ENCODE results near the gene SYT12. TPM values are rescaled to one million over a fixed set of nuclear protein-coding genes. Genes with fewer than 3 reads are reported as not detected.

The SYT12 gene
- polyA plus RNA-seq, 1 donor = 0.06 TPM

- H3K9me3 ChIP-seq (ENCODE audit: control insufficient read depth, low read depth, low read length) = no peaks in the 10 kb centered on the region
- peak within 1 kb of the TSS; percentile 60 for H3K4me3 ChIP-seq (ENCODE audit: low read length)
- DNase-seq = peak in 1 of 2 donors; percentile 85
- peak within 1 kb of the TSS; percentile 96 for H3K27ac ChIP-seq (ENCODE audit: low read length)
- WGBS (ENCODE audit: insufficient coverage, low lambda C conversion rate) = no CpG with 5 or more reads among the region's 72 CpGs
- no peaks in the 10 kb centered on the region for H3K36me3 ChIP-seq (ENCODE audit: control insufficient read depth, insufficient read depth, low read length)
- no peaks in the 10 kb centered on the region for H3K27me3 ChIP-seq (ENCODE audit: control insufficient read depth, insufficient read depth, low read length)
- peaks cover 33% of the 10 kb centered on the region for H3K4me1 ChIP-seq (ENCODE audit: control insufficient read depth, insufficient read depth, low read length)
Measured at GRCh38 chr11:67056267-67057204, 33.6 kb downstream of the SYT12 start, which contains the start of gene RHOD. Gene RHOD (plus strand): TSS chr11:67056847. CDS start chr11:67056903, 56 bp downstream.

GRCh38 chr11:67057205-67057672 lies 34.3 kb downstream of the SYT12 start:
- Histone ChIP-seq H3K9me3 (ENCODE audit: control insufficient read depth, low read depth, low read length) (no peaks in the 10 kb centered on the region), H3K27me3 (ENCODE audit: control insufficient read depth, insufficient read depth, low read length) (no peaks in the 10 kb centered on the region), H3K27ac (ENCODE audit: low read length) (peak overlapping the region; percentile 54), H3K4me1 (ENCODE audit: control insufficient read depth, insufficient read depth, low read length) (peaks cover 33% of the 10 kb centered on the region), H3K36me3 (ENCODE audit: control insufficient read depth, insufficient read depth, low read length) (no peaks in the 10 kb centered on the region), H3K4me3 (ENCODE audit: low read length) (peak overlapping the region; percentile 60)
- no CpG with 5 or more reads among the region's 10 CpGs for WGBS (ENCODE audit: insufficient coverage, low lambda C conversion rate)
- DNase-seq = no peak

GRCh38 chr11:67058506-67058905 lies 35.6 kb downstream of the SYT12 start:
- Histone ChIP-seq H3K4me1 (ENCODE audit: control insufficient read depth, insufficient read depth, low read length) (peaks cover 33% of the 10 kb centered on the region), H3K36me3 (ENCODE audit: control insufficient read depth, insufficient read depth, low read length) (no peaks in the 10 kb centered on the region), H3K4me3 (ENCODE audit: low read length) (no peak overlapping the region), H3K27ac (ENCODE audit: low read length) (no peak overlapping the region), H3K9me3 (ENCODE audit: control insufficient read depth, low read depth, low read length) (no peaks in the 10 kb centered on the region), H3K27me3 (ENCODE audit: control insufficient read depth, insufficient read depth, low read length) (no peaks in the 10 kb centered on the region)
- no peak for DNase-seq
- no CpG with 5 or more reads among the region's 8 CpGs for WGBS (ENCODE audit: insufficient coverage, low lambda C conversion rate)

- Histone ChIP-seq H3K27ac (ENCODE audit: low read length) (no peak overlapping the region), H3K36me3 (ENCODE audit: control insufficient read depth, insufficient read depth, low read length) (no peaks in the 10 kb centered on the region), H3K27me3 (ENCODE audit: control insufficient read depth, insufficient read depth, low read length) (no peaks in the 10 kb centered on the region), H3K4me3 (ENCODE audit: low read length) (no peak overlapping the region), H3K4me1 (ENCODE audit: control insufficient read depth, insufficient read depth, low read length) (peaks cover 27% of the 10 kb centered on the region), H3K9me3 (ENCODE audit: control insufficient read depth, low read depth, low read length) (no peaks in the 10 kb centered on the region)
- no CpG with 5 or more reads among the region's 3 CpGs for WGBS (ENCODE audit: insufficient coverage, low lambda C conversion rate)
- no peak for DNase-seq
Measured at GRCh38 chr11:67059671-67060070, 36.7 kb downstream of the SYT12 start.

GRCh38 chr11:67060111-67060522 lies 37.2 kb downstream of the SYT12 start:
- H3K27ac ChIP-seq (ENCODE audit: low read length) = no peak overlapping the region
- DNase-seq = no peak
- H3K9me3 ChIP-seq (ENCODE audit: control insufficient read depth, low read depth, low read length) = no peaks in the 10 kb centered on the region
- no CpG with 5 or more reads among the region's 7 CpGs for WGBS (ENCODE audit: insufficient coverage, low lambda C conversion rate)
- no peaks in the 10 kb centered on the region for H3K27me3 ChIP-seq (ENCODE audit: control insufficient read depth, insufficient read depth, low read length)
- H3K4me1 ChIP-seq (ENCODE audit: control insufficient read depth, insufficient read depth, low read length) = peaks cover 25% of the 10 kb centered on the region
- no peaks in the 10 kb centered on the region for H3K36me3 ChIP-seq (ENCODE audit: control insufficient read depth, insufficient read depth, low read length)
- no peak overlapping the region for H3K4me3 ChIP-seq (ENCODE audit: low read length)

- no peaks in the 10 kb centered on the region for H3K27me3 ChIP-seq (ENCODE audit: control insufficient read depth, insufficient read depth, low read length)
- H3K9me3 ChIP-seq (ENCODE audit: control insufficient read depth, low read depth, low read length) = no peaks in the 10 kb centered on the region
- no peak for DNase-seq
- no peak overlapping the region for H3K4me3 ChIP-seq (ENCODE audit: low read length)
- peaks cover 5% of the 10 kb centered on the region for H3K36me3 ChIP-seq (ENCODE audit: control insufficient read depth, insufficient read depth, low read length)
- no CpG with 5 or more reads among the region's 13 CpGs for WGBS (ENCODE audit: insufficient coverage, low lambda C conversion rate)
- H3K4me1 ChIP-seq (ENCODE audit: control insufficient read depth, insufficient read depth, low read length) = peaks cover 6% of the 10 kb centered on the region
- no peak overlapping the region for H3K27ac ChIP-seq (ENCODE audit: low read length)
Measured at GRCh38 chr11:67062526-67063373, 39.8 kb downstream of the SYT12 start.

GRCh38 chr11:67066333-67066709 lies 43.4 kb downstream of the SYT12 start:
- no peaks in the 10 kb centered on the region for H3K27me3 ChIP-seq (ENCODE audit: control insufficient read depth, insufficient read depth, low read length)
- no peak overlapping the region for H3K27ac ChIP-seq (ENCODE audit: low read length)
- H3K4me3 ChIP-seq (ENCODE audit: low read length) = no peak overlapping the region
- H3K9me3 ChIP-seq (ENCODE audit: control insufficient read depth, low read depth, low read length) = no peaks in the 10 kb centered on the region
- no CpG with 5 or more reads among the region's 3 CpGs for WGBS (ENCODE audit: insufficient coverage, low lambda C conversion rate)
- H3K36me3 ChIP-seq (ENCODE audit: control insufficient read depth, insufficient read depth, low read length) = peaks cover 5% of the 10 kb centered on the region
- DNase-seq = no peak
- H3K4me1 ChIP-seq (ENCODE audit: control insufficient read depth, insufficient read depth, low read length) = no peaks in the 10 kb centered on the region

GRCh38 chr11:67071420-67072284 lies 48.7 kb downstream of the SYT12 start:
- Histone ChIP-seq H3K4me3 (ENCODE audit: low read length) (peak overlapping the region; percentile 9), H3K4me1 (ENCODE audit: control insufficient read depth, insufficient read depth, low read length) (peaks cover 7% of the 10 kb centered on the region), H3K27me3 (ENCODE audit: control insufficient read depth, insufficient read depth, low read length) (no peaks in the 10 kb centered on the region), H3K9me3 (ENCODE audit: control insufficient read depth, low read depth, low read length) (no peaks in the 10 kb centered on the region), H3K27ac (ENCODE audit: low read length) (no peak overlapping the region), H3K36me3 (ENCODE audit: control insufficient read depth, insufficient read depth, low read length) (peaks cover 7% of the 10 kb centered on the region)
- peak; percentile 65 to 75 for DNase-seq
- WGBS (ENCODE audit: insufficient coverage, low lambda C conversion rate) = 32% methylated on average over 5 of the region's 53 CpGs

GRCh38 chr11:67072295-67072694 lies 49.4 kb downstream of the SYT12 start:
- Histone ChIP-seq H3K4me3 (ENCODE audit: low read length) (no peak overlapping the region), H3K4me1 (ENCODE audit: control insufficient read depth, insufficient read depth, low read length) (peaks cover 10% of the 10 kb centered on the region), H3K36me3 (ENCODE audit: control insufficient read depth, insufficient read depth, low read length) (peaks cover 4% of the 10 kb centered on the region), H3K9me3 (ENCODE audit: control insufficient read depth, low read depth, low read length) (no peaks in the 10 kb centered on the region), H3K27me3 (ENCODE audit: control insufficient read depth, insufficient read depth, low read length) (no peaks in the 10 kb centered on the region), H3K27ac (ENCODE audit: low read length) (no peak overlapping the region)
- DNase-seq = no peak
- WGBS (ENCODE audit: insufficient coverage, low lambda C conversion rate) = no CpG with 5 or more reads among the region's 11 CpGs

All from large intestine (tissue), 3 donors.